WERI-Rb-1 (cell line): ENCODE results near the gene CCDC88C.
A peak's percentile ranks its signal among the peaks of the same experiment; 100 is the strongest.

Experiments
- DNase-seq: peaks from one replicate; pipeline ENCODE4 v3.0.0-alpha.2; 2020
- H3K27ac ChIP-seq: fragments of 250-450 bp; sonication (Bioruptor Pico); 2 replicates; pipeline ENCODE4 v1.5.1; 2020; ENCODE audit warnings: mild to moderate bottlenecking, moderate library complexity
- H3K27me3 ChIP-seq: fragments of 250-450 bp; sonication (Bioruptor Pico); 2 replicates; pipeline ENCODE4 v1.5.1; 2021; ENCODE audit warnings: mild to moderate bottlenecking, low read depth, moderate library complexity; ENCODE audit not compliant: insufficient read depth, severe bottlenecking
- H3K36me3 ChIP-seq: fragments of 250-450 bp; sonication (Bioruptor Pico); 2 replicates; pipeline ENCODE4 v1.5.1; 2020; ENCODE audit warnings: mild to moderate bottlenecking, moderate library complexity
- H3K4me3 ChIP-seq: 2 replicates; pipeline ENCODE4 v1.5.1; 2011; ENCODE audit warnings: low read depth, mild to moderate bottlenecking, control low read depth, low read length
- H3K9me3 ChIP-seq: fragments of 250-450 bp; sonication (Bioruptor Pico); 2 replicates; pipeline ENCODE4 v1.5.1; 2021; ENCODE audit warnings: mild to moderate bottlenecking, moderate library complexity; ENCODE audit not compliant: severe bottlenecking
- TF ChIP-seq, protein P1 (sequence below): IDR thresholded peaks from 2 replicates; pipeline ENCODE4 v1.5.1; 2011; ENCODE audit warnings: low read depth, mild to moderate bottlenecking, control low read depth, inconsistent platforms, low read length

CCDC88C gene

DNA sequence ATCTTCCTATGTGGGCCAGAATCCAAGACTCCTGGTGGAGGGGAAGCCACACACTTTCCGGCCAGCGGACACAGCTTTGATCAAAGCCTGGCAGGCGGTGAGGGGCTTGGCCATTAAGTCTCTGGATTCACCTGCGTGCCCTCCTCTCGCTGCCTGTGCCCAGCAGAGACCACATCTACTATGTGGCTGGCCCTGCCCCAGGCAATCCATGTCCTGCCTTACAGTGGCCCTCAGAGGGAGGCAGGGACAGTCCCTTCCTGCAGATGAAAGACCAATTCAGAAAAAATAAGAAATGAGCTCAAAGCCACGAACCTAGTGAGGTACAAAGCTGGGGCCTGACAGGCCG lies 90.4 kb downstream of the CCDC88C start:
- no peaks in the 10 kb centered on the region for H3K27me3 ChIP-seq
- H3K36me3 ChIP-seq: peaks cover 74% of the 10 kb centered on the region
- no peaks in the 10 kb centered on the region for H3K9me3 ChIP-seq
- no peak for DNase-seq
- TF ChIP-seq, protein P1, sequence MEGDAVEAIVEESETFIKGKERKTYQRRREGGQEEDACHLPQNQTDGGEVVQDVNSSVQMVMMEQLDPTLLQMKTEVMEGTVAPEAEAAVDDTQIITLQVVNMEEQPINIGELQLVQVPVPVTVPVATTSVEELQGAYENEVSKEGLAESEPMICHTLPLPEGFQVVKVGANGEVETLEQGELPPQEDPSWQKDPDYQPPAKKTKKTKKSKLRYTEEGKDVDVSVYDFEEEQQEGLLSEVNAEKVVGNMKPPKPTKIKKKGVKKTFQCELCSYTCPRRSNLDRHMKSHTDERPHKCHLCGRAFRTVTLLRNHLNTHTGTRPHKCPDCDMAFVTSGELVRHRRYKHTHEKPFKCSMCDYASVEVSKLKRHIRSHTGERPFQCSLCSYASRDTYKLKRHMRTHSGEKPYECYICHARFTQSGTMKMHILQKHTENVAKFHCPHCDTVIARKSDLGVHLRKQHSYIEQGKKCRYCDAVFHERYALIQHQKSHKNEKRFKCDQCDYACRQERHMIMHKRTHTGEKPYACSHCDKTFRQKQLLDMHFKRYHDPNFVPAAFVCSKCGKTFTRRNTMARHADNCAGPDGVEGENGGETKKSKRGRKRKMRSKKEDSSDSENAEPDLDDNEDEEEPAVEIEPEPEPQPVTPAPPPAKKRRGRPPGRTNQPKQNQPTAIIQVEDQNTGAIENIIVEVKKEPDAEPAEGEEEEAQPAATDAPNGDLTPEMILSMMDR: no peak
- H3K27ac ChIP-seq: no peak overlapping the region
- no peak overlapping the region for H3K4me3 ChIP-seq

DNA sequence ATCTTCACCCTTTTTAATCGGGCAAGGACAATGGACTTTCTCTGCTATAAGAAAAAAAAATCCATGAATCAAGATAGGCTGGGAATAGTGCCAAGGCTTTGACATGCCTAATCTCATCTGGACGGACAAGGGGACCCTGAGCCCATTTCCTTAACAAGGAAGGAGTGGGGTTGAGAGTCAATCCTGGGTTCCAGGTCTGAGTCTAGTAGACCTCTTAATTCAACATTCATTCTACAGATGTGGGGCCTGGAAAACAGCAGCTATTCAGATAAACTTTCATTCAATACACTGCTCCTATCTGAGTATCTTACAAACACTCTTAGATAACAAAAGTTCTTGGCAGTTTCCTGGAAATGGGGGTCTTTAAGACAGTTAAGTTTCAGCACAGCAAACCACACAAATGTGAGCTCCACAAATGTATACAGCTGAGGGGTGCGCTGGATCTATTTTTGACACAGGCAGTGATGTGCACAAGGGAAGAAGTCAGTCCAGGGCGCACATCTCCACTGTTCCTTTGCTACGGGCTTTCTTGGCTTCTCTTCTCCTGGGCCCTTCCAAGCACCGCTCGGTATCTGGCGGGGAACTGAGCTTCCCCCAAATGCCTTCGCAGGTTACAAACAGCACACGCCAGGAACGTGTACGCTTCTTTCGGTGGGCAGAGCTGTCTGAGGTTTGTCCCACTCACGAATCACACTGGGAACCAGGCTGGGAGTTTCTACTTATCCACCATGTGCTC lies 90.9 kb downstream of the CCDC88C start:
- no peaks in the 10 kb centered on the region for H3K9me3 ChIP-seq
- H3K27me3 ChIP-seq: no peaks in the 10 kb centered on the region
- peaks cover 75% of the 10 kb centered on the region for H3K36me3 ChIP-seq
- no peak overlapping the region for H3K27ac ChIP-seq
- H3K4me3 ChIP-seq: no peak overlapping the region
- TF ChIP-seq, protein P1: no peak
- DNase-seq: no peak

DNA sequence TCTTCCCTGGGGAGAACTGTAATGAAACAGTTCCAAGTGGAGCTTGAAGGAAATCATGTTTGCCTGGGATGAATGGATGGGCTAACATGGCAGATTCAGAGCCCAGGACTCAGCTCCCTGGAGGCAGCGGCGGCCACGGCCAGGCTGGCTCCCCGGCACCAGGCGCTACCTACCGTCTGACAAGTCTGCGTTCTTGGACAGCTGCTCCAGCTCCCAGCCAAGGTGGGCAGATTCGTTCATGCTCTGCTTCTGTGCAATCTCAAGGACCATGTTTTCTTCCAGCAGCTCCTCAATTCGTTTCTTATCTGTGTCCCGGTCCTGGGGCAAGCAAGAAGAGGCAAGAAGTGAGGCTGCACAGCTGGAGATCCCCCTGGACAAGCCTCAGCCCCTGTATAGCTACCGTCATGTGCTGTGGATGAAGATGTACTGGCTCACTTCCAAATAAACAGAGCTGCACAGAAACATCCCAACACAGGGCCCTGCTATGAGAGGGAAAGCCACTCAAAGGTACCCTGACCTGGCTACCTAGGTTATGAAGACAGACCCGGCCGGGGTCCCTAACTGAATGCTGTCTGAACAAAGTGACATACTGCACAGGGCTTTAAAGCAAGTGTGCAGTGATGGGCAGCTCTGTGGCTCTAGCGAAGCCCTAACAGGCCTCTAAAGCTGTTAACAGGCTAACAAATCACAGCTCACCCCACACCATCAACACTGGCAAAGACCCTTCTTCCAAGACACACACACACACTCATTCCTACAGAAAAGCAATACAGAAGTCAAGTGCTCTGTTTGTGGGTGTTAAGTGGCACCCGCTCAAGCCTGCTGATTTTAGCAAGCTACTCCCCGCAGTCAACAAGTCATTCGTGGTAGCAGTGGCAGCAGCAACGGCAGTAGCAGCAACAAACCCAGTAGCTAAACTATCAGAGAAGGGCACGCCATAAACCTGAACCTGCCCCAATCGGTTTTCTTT lies 92.7 kb downstream of the CCDC88C start:
- Histone ChIP-seq H3K36me3 (peaks cover 84% of the 10 kb centered on the region), H3K27me3 (no peaks in the 10 kb centered on the region), H3K4me3 (no peak overlapping the region), H3K9me3 (no peaks in the 10 kb centered on the region), H3K27ac (peak overlapping the region; percentile 21; the same call in 1 of the 2 replicates)
- TF ChIP-seq, protein P1: no peak
- no peak for DNase-seq

DNA sequence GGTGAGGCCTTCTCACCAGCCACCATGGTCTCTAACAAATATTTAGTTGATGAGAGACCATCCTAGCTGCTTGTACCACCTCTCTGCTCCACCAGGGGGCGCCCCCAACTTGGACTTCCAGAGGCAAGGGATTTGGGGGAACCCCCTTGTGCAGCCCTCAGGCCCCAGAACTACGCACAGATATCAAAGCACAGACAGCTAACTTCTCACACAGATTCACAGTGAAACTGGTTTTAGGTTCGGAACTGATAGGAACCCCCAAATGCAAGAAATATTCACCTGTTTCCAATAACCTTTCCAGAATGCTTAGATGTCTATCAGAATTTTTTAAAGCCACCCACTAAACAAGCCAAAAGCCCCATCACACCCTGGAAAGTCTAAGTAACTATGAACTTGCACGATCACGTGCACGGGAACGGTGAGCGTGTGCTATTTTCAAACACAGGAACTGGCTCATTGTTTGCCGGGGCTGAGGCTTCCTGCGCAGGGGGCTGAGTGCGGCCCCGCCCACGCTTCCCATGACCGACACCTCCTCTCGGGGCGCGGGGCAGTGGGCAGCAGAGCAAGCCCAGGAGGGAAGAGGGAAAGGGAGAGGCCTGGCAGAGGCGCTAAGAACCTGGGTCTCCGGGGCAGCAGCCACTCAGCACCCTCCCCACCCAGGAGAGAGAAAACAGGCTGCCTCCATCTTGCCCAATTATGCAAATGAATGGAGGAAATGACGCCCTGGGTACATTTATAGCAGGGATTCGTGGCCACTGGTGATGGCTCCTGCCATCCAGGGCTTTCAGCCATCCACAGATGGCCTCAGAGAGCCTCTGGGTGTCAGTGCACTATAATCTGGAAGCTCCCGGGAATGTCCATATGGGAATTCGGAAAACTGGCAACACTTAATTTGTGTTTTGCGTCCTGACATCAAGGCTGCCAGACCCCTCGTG lies 93.7 kb downstream of the CCDC88C start:
- TF ChIP-seq, protein P1: peak; percentile 74
- H3K27me3 ChIP-seq: no peaks in the 10 kb centered on the region
- peak; percentile 80 for DNase-seq
- H3K27ac ChIP-seq: peak overlapping the region; percentile 21; the same call in 1 of the 2 replicates
- no peak overlapping the region for H3K4me3 ChIP-seq
- peaks cover 87% of the 10 kb centered on the region for H3K36me3 ChIP-seq
- H3K9me3 ChIP-seq: no peaks in the 10 kb centered on the region

GRCh38 chr14:91323031-91323430 lies 94.6 kb downstream of the CCDC88C start:
- H3K27ac ChIP-seq: no peak overlapping the region
- DNase-seq: no peak
- TF ChIP-seq, protein P1: no peak
- H3K27me3 ChIP-seq: no peaks in the 10 kb centered on the region
- peaks cover 90% of the 10 kb centered on the region for H3K36me3 ChIP-seq
- H3K9me3 ChIP-seq: no peaks in the 10 kb centered on the region
- no peak overlapping the region for H3K4me3 ChIP-seq
